Stimulated activated naive CD8-positive, alpha-beta T cell treated with anti-CD3 and anti-CD28 coated beads, Interleukin-15, amount 100 ng/mL, for 72 hours (primary cell): Measurements from ENCODE around the gene AANAT.
A peak's percentile ranks its signal among the peaks of the same experiment; 100 is the strongest.

Experiments used
- ATAC-seq: fragments of 150-1000 bp; cut with Tn5 transposase; 2 replicates; pipeline ENCODE4 v1.10.0; 2021; ENCODE audit warnings: mild to moderate bottlenecking, moderate library complexity
- DNase-seq, 2 donors: peaks; one replicate each; pipeline ENCODE4 v3.0.0; 2021 to 2022
- H3K27ac Mint-ChIP-seq, 2 donors: one replicate each; pipeline ENCODE4 v1.8.0; 2022; ENCODE audit warnings: mild to moderate bottlenecking in 2 of 2, mixed read lengths in 2 of 2, moderate library complexity in 2 of 2
- H3K27me3 Mint-ChIP-seq: one replicate; pipeline ENCODE4 v1.8.0; 2022; ENCODE audit warnings: mixed read lengths
- H3K4me1 Mint-ChIP-seq: one replicate; pipeline ENCODE4 v1.8.0; 2022; ENCODE audit warnings: mild to moderate bottlenecking, mixed read lengths
- H3K4me3 Mint-ChIP-seq, 2 donors: one replicate each; pipeline ENCODE4 v1.8.0; 2022; ENCODE audit warnings: mild to moderate bottlenecking in 2 of 2, mixed read lengths in 2 of 2, moderate library complexity in 1 of 2
- H3K9me3 Mint-ChIP-seq, 2 donors: one replicate each; pipeline ENCODE4 v1.8.0; 2022; ENCODE audit warnings: mixed read lengths in 2 of 2

The AANAT gene

DNA sequence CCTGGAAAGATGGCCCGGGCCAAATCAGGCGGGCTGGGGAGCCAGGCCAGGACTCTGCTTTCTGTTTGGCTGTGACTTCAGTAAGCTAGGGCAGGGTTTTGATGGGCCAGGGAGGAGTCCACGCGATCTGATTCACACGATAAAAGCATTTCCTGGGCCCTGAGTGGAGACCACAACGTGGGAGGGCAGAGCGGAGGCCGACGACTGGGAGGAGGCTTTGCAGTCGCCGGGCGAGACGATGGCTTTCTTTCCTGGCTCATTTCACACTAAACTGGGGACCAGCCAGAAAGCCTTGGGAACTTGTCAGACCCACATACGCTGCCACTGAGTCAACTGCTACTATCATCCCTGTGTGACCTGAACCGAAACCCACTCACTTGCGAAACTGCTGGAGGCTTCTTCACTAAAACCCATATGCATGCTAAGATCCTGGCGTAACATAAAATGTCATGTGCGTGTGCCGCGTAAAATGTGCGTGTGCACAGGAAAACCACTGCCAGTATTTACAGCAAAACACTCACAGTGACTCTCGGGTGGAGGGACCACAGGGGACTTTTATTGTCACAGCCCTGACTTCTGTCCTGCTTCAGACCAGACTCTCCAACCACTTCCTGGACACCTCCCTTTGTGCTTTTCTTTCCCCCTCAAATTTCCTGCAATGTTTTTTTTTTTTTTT is 48.0 kb downstream of the AANAT start:
- H3K4me1 Mint-ChIP-seq: peaks cover 64% of the 10 kb centered on the region
- H3K9me3 Mint-ChIP-seq: no peaks in the 10 kb centered on the region
- DNase-seq (peak; percentile 79 to 91), ATAC-seq (peak; percentile 92)
- peak overlapping the region; percentile 90 to 95 for H3K27ac Mint-ChIP-seq
- peak overlapping the region; percentile 69 to 70 for H3K4me3 Mint-ChIP-seq
- H3K27me3 Mint-ChIP-seq: no peaks in the 10 kb centered on the region

DNA sequence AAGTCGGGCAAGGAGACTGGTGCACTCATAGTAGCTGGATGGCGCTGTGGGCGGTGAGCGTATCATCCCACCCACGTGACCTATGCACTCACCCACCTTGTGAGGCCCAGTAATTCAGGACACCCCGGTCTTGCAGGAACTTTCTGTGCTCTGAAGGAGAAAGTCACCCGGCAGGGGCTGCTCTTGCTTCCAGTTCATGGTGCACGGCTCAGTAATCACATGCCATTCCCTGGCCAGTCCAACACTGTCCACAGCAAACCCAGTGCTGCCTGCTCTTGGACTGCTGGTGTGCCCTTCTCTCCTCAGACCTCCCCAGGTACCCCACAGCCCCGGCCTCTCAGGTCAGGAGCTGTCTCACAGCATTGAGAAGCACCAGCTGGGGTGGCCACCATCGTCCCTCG is 50.2 kb downstream of the AANAT start:
- H3K27ac Mint-ChIP-seq: no peak overlapping the region
- DNase-seq (no peak), ATAC-seq (no peak)
- no peaks in the 10 kb centered on the region for H3K9me3 Mint-ChIP-seq
- peaks cover 58% of the 10 kb centered on the region for H3K4me1 Mint-ChIP-seq
- no peak overlapping the region for H3K4me3 Mint-ChIP-seq
- H3K27me3 Mint-ChIP-seq: no peaks in the 10 kb centered on the region

DNA sequence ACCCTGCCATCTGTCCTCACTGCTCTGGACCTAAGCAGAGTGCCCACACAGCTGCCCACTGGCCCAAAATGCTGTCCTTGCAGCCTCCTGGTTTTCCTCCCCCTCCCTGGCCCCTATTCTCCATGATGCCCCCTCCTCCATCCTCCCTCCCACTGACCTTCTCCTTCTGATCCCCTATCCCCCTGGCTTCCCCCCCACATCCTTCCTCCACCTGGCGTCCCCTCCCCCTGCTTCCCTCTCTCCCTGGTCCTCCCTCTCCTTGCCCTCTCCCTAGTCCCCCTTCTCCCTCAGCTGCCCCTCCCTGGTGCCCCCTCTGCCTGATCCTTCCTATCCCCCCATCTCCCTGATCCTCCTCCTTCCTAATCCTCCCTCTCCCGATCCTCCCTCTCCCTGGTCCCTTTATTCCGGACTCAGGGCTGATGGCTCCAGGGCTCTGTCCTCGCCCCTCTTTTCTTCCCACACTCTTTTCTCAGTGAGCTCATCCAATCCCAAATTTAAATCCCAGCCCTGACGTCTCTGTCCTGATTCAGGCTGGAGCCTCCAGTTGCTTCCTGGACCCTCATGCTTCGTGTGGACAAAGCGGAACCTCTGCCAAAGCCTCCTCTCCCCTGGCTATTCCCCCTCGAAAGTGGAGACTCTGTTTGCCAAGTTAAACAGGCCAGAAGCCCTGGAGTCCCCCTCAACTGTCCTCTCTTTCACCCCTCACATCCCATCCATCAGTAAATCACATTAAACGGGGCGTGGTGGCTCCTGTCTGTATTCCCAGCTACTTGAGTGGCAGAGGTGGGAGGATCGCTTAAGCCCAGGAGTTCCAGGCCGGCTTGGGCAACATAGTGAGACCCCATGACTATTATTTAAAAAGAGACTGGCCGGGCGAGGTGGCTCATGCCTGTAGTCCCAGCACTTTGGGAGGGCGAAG is 51.9 kb downstream of the AANAT start:
- ATAC-seq (no peak), DNase-seq (no peak)
- no peaks in the 10 kb centered on the region for H3K9me3 Mint-ChIP-seq
- H3K4me3 Mint-ChIP-seq: no peak overlapping the region
- peaks cover 56% of the 10 kb centered on the region for H3K4me1 Mint-ChIP-seq
- H3K27ac Mint-ChIP-seq: peak overlapping the region; percentile 2 to 58
- H3K27me3 Mint-ChIP-seq: no peaks in the 10 kb centered on the region
